ENCODE results near the gene FILIP1. TPM values are rescaled to one million over a fixed set of nuclear protein-coding genes. Genes with fewer than 3 reads are reported as not detected.

The FILIP1 gene
- total and polyA plus RNA-seq, 2 of the 8 experiments (the other 6 are each of a cell fraction or from before 2014, with no cell fraction given): 2.4 to 5.7 TPM

GRCh38 chr6:75296811-75297779, 196.5 kb downstream of the FILIP1 start (continued):
- no peak for TF ChIP-seq PHF8 (conservative IDR thresholded peaks at IDR 0.05; ENCODE audit: low read depth, low read length)
- no peak for TF ChIP-seq SP4 (IDR thresholded peaks at IDR 0.05; ENCODE audit: low read length)
- TF ChIP-seq CHD2 (IDR thresholded peaks at IDR 0.05; ENCODE audit: low read length): no peak

Data from H1 (cell line).